Trophoblast cell (in vitro differentiated cells and primary cell): ENCODE measurements around the gene OR1E2.
"Not testable (repeated sequence)": the region's sequence is repeated elsewhere in the genome, so short reads cannot be mapped to it uniquely, and the experiment has no call there.

Experiments used
- DNase-seq, 2 donors: peaks; one replicate each; pipeline ENCODE4 v3.0.0-alpha.2; 2016
- H2AFZ ChIP-seq: 2 replicates; pipeline ENCODE4 v1.6.1; 2013; ENCODE audit warnings: low read length, moderate library complexity, mild to moderate bottlenecking; ENCODE audit not compliant: insufficient read depth, poor library complexity
- H2AK5ac ChIP-seq: 2 replicates; pipeline ENCODE4 v1.6.1; 2013; ENCODE audit warnings: mild to moderate bottlenecking, low read length
- H2BK120ac ChIP-seq: 2 replicates; pipeline ENCODE4 v1.6.1; 2013; ENCODE audit warnings: low read length, mild to moderate bottlenecking, moderate library complexity; ENCODE audit not compliant: insufficient read depth, poor library complexity
- H2BK12ac ChIP-seq: 2 replicates; pipeline ENCODE4 v1.6.1; 2013; ENCODE audit warnings: mild to moderate bottlenecking, low read length, moderate library complexity
- H2BK5ac ChIP-seq: 2 replicates; pipeline ENCODE4 v1.6.1; 2013; ENCODE audit warnings: low read length, low read depth, moderate library complexity, mild to moderate bottlenecking; ENCODE audit not compliant: poor library complexity
- H3K14ac ChIP-seq: 2 replicates; pipeline ENCODE4 v1.6.1; 2013; ENCODE audit warnings: mild to moderate bottlenecking, low read length
- H3K18ac ChIP-seq: 2 replicates; pipeline ENCODE4 v1.6.1; 2013; ENCODE audit warnings: mild to moderate bottlenecking, low read length
- H3K23ac ChIP-seq: 2 replicates; pipeline ENCODE4 v1.6.1; 2013; ENCODE audit warnings: low read length
- H3K27ac ChIP-seq: 2 replicates; pipeline ENCODE4 v1.5.1; 2013; ENCODE audit warnings: low read depth, mild to moderate bottlenecking, inconsistent platforms, low read length, moderate library complexity
- H3K27me3 ChIP-seq: 2 replicates; pipeline ENCODE4 v1.6.1; 2013; ENCODE audit warnings: inconsistent platforms, mild to moderate bottlenecking, low read length, moderate library complexity; ENCODE audit not compliant: insufficient read depth
- H3K36me3 ChIP-seq, 2 experiments: 1 replicate in 1 of 2; 2 replicates in 1 of 2; pipeline ENCODE4 v1.6.1; 2013; ENCODE audit warnings: low read length in 2 of 2, mild to moderate bottlenecking in 2 of 2, moderate library complexity in 1 of 2; ENCODE audit not compliant: insufficient read depth in 2 of 2, control insufficient read depth in 1 of 2
- H3K4ac ChIP-seq: 2 replicates; pipeline ENCODE4 v1.6.1; 2013; ENCODE audit warnings: low read depth, mild to moderate bottlenecking, low read length, moderate library complexity
- H3K4me1 ChIP-seq, 2 experiments: 1 replicate in 1 of 2; 2 replicates in 1 of 2; pipeline ENCODE4 v1.6.1; 2013; ENCODE audit warnings: low read length in 2 of 2, mild to moderate bottlenecking in 2 of 2, moderate library complexity in 1 of 2; ENCODE audit not compliant: insufficient read depth in 2 of 2, control insufficient read depth in 1 of 2
- H3K4me2 ChIP-seq: 2 replicates; pipeline ENCODE4 v1.6.1; 2013; ENCODE audit warnings: inconsistent platforms, mild to moderate bottlenecking, low read length, moderate library complexity
- H3K4me3 ChIP-seq: 2 replicates; pipeline ENCODE4 v1.5.1; 2013; ENCODE audit warnings: mild to moderate bottlenecking, low read depth, low read length, inconsistent platforms
- H3K79me1 ChIP-seq: one replicate; pipeline ENCODE4 v1.6.1; 2013; ENCODE audit warnings: low read length
- H3K79me2 ChIP-seq: 2 replicates; pipeline ENCODE4 v1.6.1; 2013; ENCODE audit warnings: low read length, mild to moderate bottlenecking; ENCODE audit not compliant: control insufficient read depth, insufficient read depth, poor library complexity
- H3K9ac ChIP-seq: 2 replicates; pipeline ENCODE4 v1.6.1; 2013; ENCODE audit warnings: mild to moderate bottlenecking, low read length
- H3K9me3 ChIP-seq: 2 replicates; pipeline ENCODE4 v1.6.1; 2013; ENCODE audit warnings: low read depth, mild to moderate bottlenecking, control low read depth, inconsistent platforms, low read length; ENCODE audit not compliant: insufficient read depth
- H4K12ac ChIP-seq: 2 replicates; pipeline ENCODE4 v1.6.1; 2013; ENCODE audit warnings: low read depth, mild to moderate bottlenecking, low read length, moderate library complexity
- H4K8ac ChIP-seq: 2 replicates; pipeline ENCODE4 v1.6.1; 2013; ENCODE audit warnings: low read depth, mild to moderate bottlenecking, low read length, moderate library complexity
- H4K91ac ChIP-seq: one replicate; pipeline ENCODE4 v1.6.1; 2013; ENCODE audit warnings: low read depth, mild to moderate bottlenecking, low read length, moderate library complexity
- WGBS: extraction: QIAGEN DNeasy Blood & Tissue Kit; methylation state at CpG from one replicate; pipeline ENCODE4 v1.1.7; 2013; ENCODE audit warnings: missing lambda C conversion rate; ENCODE audit not compliant: insufficient read length, insufficient coverage; ENCODE audit errors: extremely low coverage; 5-methylcytosine and 5-hydroxymethylcytosine counted together

OR1E2 gene

GRCh38 chr17:3415610-3416009, 18.0 kb downstream of the OR1E2 start:
- H4K91ac ChIP-seq, result no peak overlapping the region
- H2AK5ac ChIP-seq, result no peak overlapping the region
- no peak overlapping the region for H3K9ac ChIP-seq
- H3K27me3 ChIP-seq, result no peaks in the 10 kb centered on the region
- H3K18ac ChIP-seq, result no peak overlapping the region
- no peak overlapping the region for H3K23ac ChIP-seq
- no peak overlapping the region for H2BK120ac ChIP-seq
- no peaks in the 10 kb centered on the region for H3K4me1 ChIP-seq
- no peaks in the 10 kb centered on the region for H3K9me3 ChIP-seq
- H4K8ac ChIP-seq, result no peak overlapping the region
- H3K79me1 ChIP-seq, result no peaks in the 10 kb centered on the region
- H3K79me2 ChIP-seq, result no peaks in the 10 kb centered on the region
- H3K4ac ChIP-seq, result no peak overlapping the region
- no peak overlapping the region for H2BK5ac ChIP-seq
- no peak overlapping the region for H2BK12ac ChIP-seq
- no peak overlapping the region for H3K14ac ChIP-seq
- no peak overlapping the region for H3K4me3 ChIP-seq
- H4K12ac ChIP-seq, result no peak overlapping the region
- no peak overlapping the region for H2AFZ ChIP-seq
- no peak overlapping the region for H3K4me2 ChIP-seq
- DNase-seq, result no peak
- no peak overlapping the region for H3K27ac ChIP-seq
- no peaks in the 10 kb centered on the region for H3K36me3 ChIP-seq
- WGBS, result no CpG with 5 or more reads among the region's 5 CpGs

GRCh38 chr17:3412216-3412615, 21.4 kb downstream of the OR1E2 start:
- not testable (repeated sequence) for H3K18ac ChIP-seq, DNase-seq, H2AK5ac ChIP-seq, H3K9ac ChIP-seq, H4K91ac ChIP-seq, H4K12ac ChIP-seq, H3K27me3 ChIP-seq, H3K36me3 ChIP-seq, H2AFZ ChIP-seq, H3K79me1 ChIP-seq, H4K8ac ChIP-seq, H3K4me1 ChIP-seq, H2BK120ac ChIP-seq, H2BK12ac ChIP-seq, H3K79me2 ChIP-seq, H3K9me3 ChIP-seq, H2BK5ac ChIP-seq, H3K4ac ChIP-seq, H3K27ac ChIP-seq, H3K4me2 ChIP-seq, H3K23ac ChIP-seq, H3K4me3 ChIP-seq, H3K14ac ChIP-seq
- no CpG with 5 or more reads among the region's 16 CpGs for WGBS

GRCh38 chr17:3411070-3411469, 22.6 kb downstream of the OR1E2 start, which contains the start of gene OR3A3:
Gene OR3A3, plus strand, starts transcription at chr17:3411370.
- Histone ChIP-seq H2AFZ (no peak within 1 kb of the TSS), H3K23ac (no peak within 1 kb of the TSS), H3K9me3 (peaks cover 2% of the 10 kb centered on the region), H3K9ac (no peak within 1 kb of the TSS), H3K36me3 (no peaks in the 10 kb centered on the region), H2BK12ac (no peak within 1 kb of the TSS), H2BK5ac (no peak within 1 kb of the TSS), H4K8ac (no peak within 1 kb of the TSS), H3K14ac (no peak within 1 kb of the TSS), H3K27ac (no peak within 1 kb of the TSS), H3K4ac (no peak within 1 kb of the TSS), H3K79me1 (no peaks in the 10 kb centered on the region), H2AK5ac (no peak within 1 kb of the TSS), H3K27me3 (no peaks in the 10 kb centered on the region), H3K4me2 (no peak within 1 kb of the TSS), H4K91ac (no peak within 1 kb of the TSS), H3K79me2 (no peaks in the 10 kb centered on the region), H3K4me1 (no peaks in the 10 kb centered on the region), H4K12ac (no peak within 1 kb of the TSS), H2BK120ac (no peak within 1 kb of the TSS), H3K4me3 (no peak within 1 kb of the TSS), H3K18ac (no peak within 1 kb of the TSS)
- DNase-seq, result no peak
- no CpG with 5 or more reads among the region's 3 CpGs for WGBS

GRCh38 chr17:3403856-3404255, 29.8 kb downstream of the OR1E2 start:
- not testable (repeated sequence) for H2BK120ac ChIP-seq, H3K4me3 ChIP-seq, H4K8ac ChIP-seq, H3K23ac ChIP-seq, H2BK5ac ChIP-seq, H3K4me1 ChIP-seq, H3K4me2 ChIP-seq, H2BK12ac ChIP-seq, H3K18ac ChIP-seq, DNase-seq, H2AK5ac ChIP-seq, H3K79me1 ChIP-seq, H3K9ac ChIP-seq, H3K27ac ChIP-seq, H4K12ac ChIP-seq, H3K36me3 ChIP-seq, H3K14ac ChIP-seq, H3K27me3 ChIP-seq, H3K4ac ChIP-seq, H4K91ac ChIP-seq, H3K79me2 ChIP-seq, H2AFZ ChIP-seq, H3K9me3 ChIP-seq
- WGBS, result no CpG with 5 or more reads among the region's 1 CpG
